Erythroblast (primary cell): ENCODE results near the gene MOCS2.

Experiments used
- GATA1 ChIP-seq: IDR thresholded peaks from 2 replicates; pipeline ENCODE4 v1.6.1; 2011; ENCODE audit warnings: low read depth, mild to moderate bottlenecking, control low read depth, low read length, moderate library complexity
- POLR2A ChIP-seq: IDR thresholded peaks from 2 replicates; pipeline ENCODE4 v1.6.1; 2011; ENCODE audit warnings: mild to moderate bottlenecking, low read length

- TF ChIP-seq POLR2A = no peak
- no peak for TF ChIP-seq GATA1
Observed at GRCh38 chr5:53105611-53106300, 3.8 kb downstream of the MOCS2 start.
